OCI-M1 (cell line): ENCODE measurements around the gene NFXL1.
A peak's percentile ranks its signal among the peaks of the same experiment; 100 is the strongest.

Experiments used
- DNase-seq: peaks from one replicate; lab custom pipeline; 2025; lab: John Stamatoyannopoulos, UW

The NFXL1 gene

GRCh38 chr4:47891928-47892327 is 22.5 kb downstream of the NFXL1 start:
- DNase-seq: no peak

- no peak for DNase-seq
Observed at GRCh38 chr4:47882228-47882627, 32.2 kb downstream of the NFXL1 start.

GRCh38 chr4:47879458-47879857 is 34.9 kb downstream of the NFXL1 start:
- no peak for DNase-seq

- no peak for DNase-seq
Observed at GRCh38 chr4:47876784-47877546, 37.4 kb downstream of the NFXL1 start.

DNA sequence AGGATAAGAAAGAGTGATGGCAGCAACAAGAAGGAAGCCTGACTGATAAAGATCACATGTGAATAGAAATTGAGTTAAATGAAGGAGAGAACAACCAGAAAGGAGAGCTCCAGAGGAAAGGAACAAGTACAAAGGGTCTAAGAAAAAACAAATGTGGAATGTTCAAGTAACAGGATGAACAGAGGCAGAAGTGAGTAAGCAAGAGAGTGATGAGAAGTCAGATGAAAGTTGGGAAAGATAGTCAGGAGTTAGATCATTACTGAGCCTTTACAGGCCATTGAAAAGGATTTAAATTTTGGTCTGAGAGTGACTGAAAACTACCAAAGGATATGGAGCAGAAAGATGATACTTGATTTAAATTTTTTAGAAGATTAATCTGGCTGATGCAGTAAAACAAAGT is 38.1 kb downstream of the NFXL1 start:
- DNase-seq: no peak

- DNase-seq: no peak
Observed at GRCh38 chr4:47873877-47874541, 40.4 kb downstream of the NFXL1 start.

DNA sequence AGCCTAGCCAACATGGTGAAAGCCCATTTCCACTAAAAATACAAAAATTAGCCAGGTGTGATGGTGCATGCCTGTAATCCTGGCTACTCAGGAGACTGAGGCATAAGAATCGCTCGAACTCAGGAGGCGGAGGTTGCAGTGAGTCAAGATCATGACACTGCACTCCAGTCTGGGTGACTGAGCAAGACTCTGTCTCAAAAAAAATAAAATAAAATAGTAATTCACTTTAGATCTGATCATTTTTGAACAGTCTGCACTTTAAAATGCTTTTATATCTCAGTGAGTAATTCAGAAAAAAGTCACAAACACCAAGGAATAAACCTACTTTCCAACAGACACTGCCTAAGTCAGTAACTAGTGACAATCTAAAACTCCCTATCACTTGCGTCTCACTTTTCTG is 50.9 kb downstream of the NFXL1 start:
- DNase-seq: no peak

DNA sequence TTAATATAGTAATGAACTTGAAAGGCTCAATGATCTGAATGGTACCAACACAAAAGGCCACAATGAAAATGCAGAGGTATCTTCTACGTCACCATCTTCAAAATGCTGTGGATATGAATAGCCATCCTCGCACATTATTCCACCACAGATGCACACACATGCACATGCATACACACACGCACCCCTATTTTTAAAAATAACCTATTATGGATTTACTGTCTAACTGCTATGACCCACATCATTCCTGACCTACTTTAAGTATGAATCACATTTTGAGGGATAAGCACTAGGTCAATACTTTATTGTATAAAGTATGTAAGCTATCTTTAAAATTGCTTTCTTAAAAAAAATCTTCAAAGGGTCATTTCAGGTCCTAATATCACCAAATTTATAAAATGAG is 52.1 kb downstream of the NFXL1 start:
- DNase-seq: no peak

GRCh38 chr4:47860305-47860704 is 54.1 kb downstream of the NFXL1 start:
- DNase-seq: no peak

DNA sequence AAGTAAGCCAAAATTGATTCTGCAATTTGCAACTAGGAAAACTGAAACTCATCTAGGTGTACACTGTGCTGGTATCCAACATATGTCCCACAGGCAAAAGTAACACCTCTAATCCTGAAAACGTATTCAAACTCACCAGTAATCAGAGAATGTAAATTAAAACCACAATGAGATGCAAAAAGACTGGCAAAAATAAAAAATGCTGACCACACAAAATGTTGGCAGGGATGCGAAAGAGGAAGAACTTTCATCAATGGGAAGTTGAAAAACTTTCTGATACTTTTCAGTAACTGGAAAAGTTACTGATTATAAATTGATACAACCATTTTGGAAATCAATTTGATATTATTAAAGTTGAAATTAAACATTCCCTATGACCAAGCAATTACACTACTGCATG is 56.4 kb downstream of the NFXL1 start:
- no peak for DNase-seq

DNA sequence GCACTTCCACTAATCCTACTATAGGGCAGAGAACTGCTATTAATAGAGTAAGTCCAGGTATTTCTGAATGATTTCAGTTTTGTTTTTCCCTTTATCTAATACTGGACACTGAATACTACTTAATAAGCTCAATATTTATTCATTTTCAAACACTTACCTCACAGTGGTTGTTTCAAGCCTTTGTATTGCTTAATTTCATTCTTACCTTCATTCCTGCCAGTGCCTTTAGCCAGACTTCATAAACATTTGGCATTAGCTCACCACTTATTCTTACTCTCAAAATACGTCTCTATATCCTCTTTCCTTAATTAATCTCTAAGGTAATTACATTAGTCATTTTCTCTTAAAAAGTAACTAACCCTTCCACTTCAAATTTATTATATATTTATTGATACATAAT is 57.7 kb downstream of the NFXL1 start:
- DNase-seq: no peak

DNA sequence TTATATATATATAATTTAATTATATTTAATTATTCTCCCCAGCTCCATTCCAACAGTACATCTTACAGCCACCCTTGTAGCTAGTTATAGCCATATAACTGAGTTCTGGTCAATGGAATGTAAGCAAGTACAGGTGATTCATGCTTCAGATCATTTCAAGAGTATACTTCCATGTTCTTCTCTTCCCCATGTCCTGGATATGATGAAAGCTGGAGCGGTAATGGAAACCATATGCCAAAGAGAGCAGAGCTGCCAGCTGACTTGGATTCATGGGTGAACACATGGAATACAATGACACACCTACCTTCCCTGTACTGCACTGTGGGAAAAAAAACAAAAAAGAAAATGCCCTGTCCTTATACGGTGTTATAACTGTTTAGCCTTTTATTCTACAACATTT is 59.0 kb downstream of the NFXL1 start:
- DNase-seq: no peak

- DNase-seq: peak; percentile 5
Observed at GRCh38 chr4:47852136-47852535, 62.2 kb downstream of the NFXL1 start.

- DNase-seq: no peak
Observed at GRCh38 chr4:47849466-47849865, 64.9 kb downstream of the NFXL1 start.

DNA sequence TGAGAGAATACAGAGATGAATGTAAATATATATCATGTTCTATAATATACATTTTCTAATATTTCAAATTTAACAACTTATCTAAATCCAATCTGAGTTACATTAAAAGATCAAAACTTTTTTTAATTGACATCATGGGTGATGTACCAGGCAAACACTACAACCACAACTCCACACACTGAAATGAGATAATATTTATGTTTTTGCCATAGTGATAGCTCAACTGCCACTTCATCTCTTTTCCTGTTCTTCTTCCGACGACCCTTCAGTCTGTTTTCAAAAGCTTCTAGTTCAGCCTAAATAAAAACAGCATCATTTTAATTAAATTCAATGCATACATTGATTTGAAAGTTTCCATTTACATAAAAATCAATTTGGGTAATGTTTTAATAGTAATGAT is 66.3 kb downstream of the NFXL1 start:
- no peak for DNase-seq

GRCh38 chr4:47842985-47843384 is 71.4 kb downstream of the NFXL1 start:
- DNase-seq: no peak

- DNase-seq: no peak
Observed at GRCh38 chr4:47840291-47840690, 74.1 kb downstream of the NFXL1 start.

- peak; percentile 72 for DNase-seq
Observed at GRCh38 chr4:47839259-47839658, 75.1 kb downstream of the NFXL1 start.

DNA sequence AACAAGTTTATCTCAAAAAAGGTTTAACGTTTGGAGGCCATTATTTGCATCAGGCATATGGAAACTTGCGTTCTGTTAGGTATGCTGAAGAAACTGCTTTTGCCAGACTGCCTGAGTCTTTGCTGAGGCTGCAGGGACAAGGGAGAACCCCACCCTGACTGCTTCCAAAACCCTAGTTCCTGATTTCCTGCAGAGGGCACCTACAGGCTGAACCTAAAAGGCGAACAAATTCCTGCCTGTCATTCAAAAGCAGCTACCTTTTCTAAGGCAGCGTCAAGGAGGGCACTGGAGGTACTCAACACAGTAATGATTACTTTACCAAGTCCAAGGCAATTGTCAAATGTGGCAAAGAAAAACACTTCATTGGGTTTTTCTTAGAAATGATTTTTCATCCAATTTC is 75.9 kb downstream of the NFXL1 start:
- no peak for DNase-seq

GRCh38 chr4:47837908-47838294 is 76.5 kb downstream of the NFXL1 start, which contains the start of gene CORIN:
Gene CORIN (minus strand): TSS chr4:47838067. CDS start chr4:47837949, 118 bp downstream.
- no peak for DNase-seq

DNA sequence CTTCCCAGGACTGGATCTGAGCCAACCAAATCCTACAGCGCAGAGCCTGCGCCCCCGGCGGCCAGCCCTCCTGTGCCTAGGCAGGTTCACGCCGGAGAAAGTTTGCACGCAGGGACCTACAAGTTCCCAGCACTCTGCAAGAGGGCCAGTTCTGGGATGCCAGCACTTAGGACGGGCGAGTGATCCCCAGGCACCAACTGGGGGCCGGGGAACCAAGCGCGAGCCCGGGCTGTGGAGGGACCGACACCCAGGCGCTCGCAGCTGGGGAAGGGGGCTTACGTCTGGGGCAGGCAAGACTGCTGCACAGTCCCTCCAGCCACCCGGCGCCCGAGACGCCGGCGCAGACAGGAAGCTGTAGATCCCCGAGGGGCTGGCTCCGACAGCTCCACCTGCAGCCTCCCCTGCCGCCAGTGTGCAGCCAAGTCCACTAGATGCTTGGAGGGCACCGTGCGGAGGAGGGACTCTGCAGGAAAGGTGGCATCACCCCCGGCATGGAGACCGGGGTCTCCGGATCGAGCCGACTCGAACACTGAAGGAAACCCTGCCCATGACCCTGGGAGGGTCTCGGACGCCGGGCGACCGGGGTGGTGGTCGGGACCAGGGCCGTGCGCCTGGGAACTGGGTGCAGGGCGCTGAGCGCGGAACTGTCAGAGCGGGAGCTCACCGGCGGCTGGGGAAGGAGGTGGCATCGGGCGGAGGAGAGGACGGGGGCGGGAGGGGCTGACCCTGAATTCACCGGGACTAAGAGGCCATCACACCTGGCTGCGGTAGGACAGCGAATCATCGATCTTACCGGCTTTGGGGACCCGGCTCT is 77.1 kb downstream of the NFXL1 start:
- peak; percentile 40 for DNase-seq

- peak; percentile 86 for DNase-seq
Observed at GRCh38 chr4:47836641-47837093, 77.7 kb downstream of the NFXL1 start.

DNA sequence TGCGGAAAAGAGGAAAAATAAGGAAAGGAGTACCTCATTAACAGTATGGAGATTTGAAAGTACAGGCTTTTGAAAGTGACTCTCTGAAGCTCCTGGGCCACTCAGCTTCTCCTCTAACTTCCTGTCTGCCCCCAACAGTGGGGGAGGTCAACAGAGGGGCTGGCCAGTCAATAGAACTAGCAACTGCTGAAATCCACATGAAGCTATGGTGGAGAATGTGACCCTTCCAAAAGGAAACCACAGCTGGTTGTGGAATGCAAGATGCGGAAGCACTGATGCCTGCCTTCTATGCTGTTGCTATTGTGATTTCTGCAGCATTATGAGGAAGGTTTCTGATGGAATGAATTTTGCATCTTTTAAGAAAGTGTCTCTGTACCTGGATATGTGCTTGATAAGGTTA is 78.9 kb downstream of the NFXL1 start:
- DNase-seq: no peak
